Natural killer cell treated with Interleukin-12 subunit alpha and Interleukin-12 subunit beta and Interleukin-15 and Interleukin-18, amount 100 ng/mL, for 72 hours (primary cell): ENCODE measurements around the gene MACROD2. TPM values are rescaled to one million over a fixed set of nuclear protein-coding genes. Genes with fewer than 3 reads are reported as not detected.

ENCODE experiments used
- ATAC-seq, 2 donors: fragments of 150-1000 bp; cut with Tn5 transposase in 1 of 2; sonication (Bioruptor Pico), chemical (Tn5 transposase) in 1 of 2; 2 replicates each; pipeline ENCODE4 v1.10.0; 2021
- DNase-seq: peaks from one replicate; pipeline ENCODE4 v3.0.0; 2022; ENCODE audit warnings: low spot score
- H3K27ac Mint-ChIP-seq, 2 donors: 1 replicate in 1 of 2; 2 replicates in 1 of 2; pipeline ENCODE4 v1.8.0; 2022; ENCODE audit warnings: mixed read lengths in 2 of 2, mild to moderate bottlenecking in 1 of 2, moderate library complexity in 1 of 2
- H3K27me3 Mint-ChIP-seq, 2 donors: 1 replicate in 1 of 2; 2 replicates in 1 of 2; pipeline ENCODE4 v1.8.0; 2022; ENCODE audit warnings: mixed read lengths in 2 of 2
- H3K36me3 Mint-ChIP-seq: one replicate; pipeline ENCODE4 v1.8.0; 2022; ENCODE audit warnings: mixed read lengths
- H3K4me1 Mint-ChIP-seq, 2 donors: 1 replicate in 1 of 2; 2 replicates in 1 of 2; pipeline ENCODE4 v1.8.0; 2022; ENCODE audit warnings: low read depth in 2 of 2, mixed read lengths in 2 of 2, mild to moderate bottlenecking in 1 of 2
- H3K4me3 Mint-ChIP-seq: one replicate; pipeline ENCODE4 v1.8.0; 2022; ENCODE audit warnings: mixed read lengths
- H3K9me3 Mint-ChIP-seq: 2 replicates; pipeline ENCODE4 v1.8.0; 2022; ENCODE audit warnings: mixed read lengths
- total RNA-seq, 2 donors: library from RNA; stranded (reverse); gene quantifications; one replicate each; pipeline ENCODE4 v1.2.3, GENCODE V29; 2022

Gene MACROD2
- total RNA-seq, 2 donors from 2014 or later: not detected

GRCh38 chr20:14374196-14374595, 378.9 kb downstream of the MACROD2 start:
- Mint-ChIP-seq H3K27ac (no peak overlapping the region), H3K36me3 (peaks cover 5% of the 10 kb centered on the region), H3K9me3 (peaks cover 11% of the 10 kb centered on the region), H3K4me1 (no peaks in the 10 kb centered on the region), H3K4me3 (no peak overlapping the region), H3K27me3 (no peaks in the 10 kb centered on the region)
- no peak for ATAC-seq
- DNase-seq: no peak

GRCh38 chr20:14375416-14375985, 380.2 kb downstream of the MACROD2 start:
- H3K36me3 Mint-ChIP-seq: peaks cover 5% of the 10 kb centered on the region
- H3K27ac Mint-ChIP-seq: no peak overlapping the region
- H3K27me3 Mint-ChIP-seq: no peaks in the 10 kb centered on the region
- no peak overlapping the region for H3K4me3 Mint-ChIP-seq
- no peak for ATAC-seq
- DNase-seq: no peak
- H3K9me3 Mint-ChIP-seq: peaks cover 15% of the 10 kb centered on the region
- H3K4me1 Mint-ChIP-seq: no peaks in the 10 kb centered on the region

- Mint-ChIP-seq H3K4me3 (no peak overlapping the region), H3K27me3 (no peaks in the 10 kb centered on the region), H3K27ac (no peak overlapping the region), H3K36me3 (peaks cover 5% of the 10 kb centered on the region), H3K4me1 (no peaks in the 10 kb centered on the region), H3K9me3 (peaks cover 14% of the 10 kb centered on the region)
- ATAC-seq (no peak), DNase-seq (no peak)
These were observed 383.0 kb downstream of the MACROD2 start for GRCh38 chr20:14378326-14378725.

- peaks cover 14% of the 10 kb centered on the region for H3K9me3 Mint-ChIP-seq
- H3K36me3 Mint-ChIP-seq: peaks cover 7% of the 10 kb centered on the region
- no peaks in the 10 kb centered on the region for H3K27me3 Mint-ChIP-seq
- H3K4me3 Mint-ChIP-seq: no peak overlapping the region
- H3K4me1 Mint-ChIP-seq: no peaks in the 10 kb centered on the region
- ATAC-seq: no peak
- no peak overlapping the region for H3K27ac Mint-ChIP-seq
- no peak for DNase-seq
These were observed 388.0 kb downstream of the MACROD2 start for GRCh38 chr20:14383335-14383734.

GRCh38 chr20:14384416-14385175, 389.3 kb downstream of the MACROD2 start:
- no peak overlapping the region for H3K27ac Mint-ChIP-seq
- ATAC-seq: no peak
- no peak for DNase-seq
- no peaks in the 10 kb centered on the region for H3K27me3 Mint-ChIP-seq
- H3K4me1 Mint-ChIP-seq: no peaks in the 10 kb centered on the region
- no peak overlapping the region for H3K4me3 Mint-ChIP-seq
- peaks cover 7% of the 10 kb centered on the region for H3K36me3 Mint-ChIP-seq
- peaks cover 14% of the 10 kb centered on the region for H3K9me3 Mint-ChIP-seq

- Mint-ChIP-seq H3K4me1 (no peaks in the 10 kb centered on the region), H3K9me3 (peaks cover 15% of the 10 kb centered on the region), H3K36me3 (peaks cover 7% of the 10 kb centered on the region), H3K4me3 (no peak overlapping the region), H3K27ac (no peak overlapping the region), H3K27me3 (no peaks in the 10 kb centered on the region)
- ATAC-seq: no peak
- no peak for DNase-seq
These were observed 389.9 kb downstream of the MACROD2 start for GRCh38 chr20:14385176-14385740.

- H3K27me3 Mint-ChIP-seq: no peaks in the 10 kb centered on the region
- DNase-seq (no peak), ATAC-seq (no peak)
- peaks cover 17% of the 10 kb centered on the region for H3K9me3 Mint-ChIP-seq
- peaks cover 7% of the 10 kb centered on the region for H3K36me3 Mint-ChIP-seq
- no peak overlapping the region for H3K27ac Mint-ChIP-seq
- H3K4me3 Mint-ChIP-seq: no peak overlapping the region
- no peaks in the 10 kb centered on the region for H3K4me1 Mint-ChIP-seq
These were observed 391.4 kb downstream of the MACROD2 start for GRCh38 chr20:14386726-14387125.

- Mint-ChIP-seq H3K36me3 (peaks cover 8% of the 10 kb centered on the region), H3K4me1 (no peaks in the 10 kb centered on the region), H3K27me3 (no peaks in the 10 kb centered on the region), H3K4me3 (no peak overlapping the region), H3K27ac (no peak overlapping the region), H3K9me3 (peaks cover 27% of the 10 kb centered on the region)
- DNase-seq (no peak), ATAC-seq (no peak)
These were observed 406.3 kb downstream of the MACROD2 start for GRCh38 chr20:14401479-14402138.

- Mint-ChIP-seq H3K9me3 (peaks cover 29% of the 10 kb centered on the region), H3K27ac (no peak overlapping the region), H3K27me3 (no peaks in the 10 kb centered on the region), H3K4me1 (no peaks in the 10 kb centered on the region), H3K4me3 (no peak overlapping the region), H3K36me3 (peaks cover 4% of the 10 kb centered on the region)
- DNase-seq (no peak), ATAC-seq (no peak)
These were observed 409.2 kb downstream of the MACROD2 start for GRCh38 chr20:14404515-14404914.

- H3K9me3 Mint-ChIP-seq: peaks cover 23% of the 10 kb centered on the region
- DNase-seq (no peak), ATAC-seq (no peak)
- H3K4me3 Mint-ChIP-seq: no peak overlapping the region
- no peak overlapping the region for H3K27ac Mint-ChIP-seq
- H3K36me3 Mint-ChIP-seq: no peaks in the 10 kb centered on the region
- H3K4me1 Mint-ChIP-seq: no peaks in the 10 kb centered on the region
- H3K27me3 Mint-ChIP-seq: no peaks in the 10 kb centered on the region
These were observed 411.2 kb downstream of the MACROD2 start for GRCh38 chr20:14406495-14406894.

GRCh38 chr20:14407336-14407735, 412.0 kb downstream of the MACROD2 start:
- no peaks in the 10 kb centered on the region for H3K36me3 Mint-ChIP-seq
- no peak overlapping the region for H3K4me3 Mint-ChIP-seq
- H3K27me3 Mint-ChIP-seq: no peaks in the 10 kb centered on the region
- DNase-seq (no peak), ATAC-seq (no peak)
- H3K27ac Mint-ChIP-seq: no peak overlapping the region
- H3K4me1 Mint-ChIP-seq: no peaks in the 10 kb centered on the region
- H3K9me3 Mint-ChIP-seq: peaks cover 28% of the 10 kb centered on the region

- Mint-ChIP-seq H3K9me3 (peaks cover 25% of the 10 kb centered on the region), H3K27me3 (no peaks in the 10 kb centered on the region), H3K36me3 (peaks cover 5% of the 10 kb centered on the region), H3K4me1 (no peaks in the 10 kb centered on the region), H3K27ac (no peak overlapping the region), H3K4me3 (no peak overlapping the region)
- no peak for ATAC-seq
- DNase-seq: no peak
These were observed 415.7 kb downstream of the MACROD2 start for GRCh38 chr20:14410869-14411555.

- ATAC-seq (no peak), DNase-seq (no peak)
- Mint-ChIP-seq H3K4me1 (no peaks in the 10 kb centered on the region), H3K27ac (no peak overlapping the region), H3K4me3 (no peak overlapping the region), H3K27me3 (no peaks in the 10 kb centered on the region), H3K9me3 (peaks cover 19% of the 10 kb centered on the region), H3K36me3 (peaks cover 5% of the 10 kb centered on the region)
These were observed 416.9 kb downstream of the MACROD2 start for GRCh38 chr20:14412065-14412681.
